DOHH2 (cell line): ENCODE measurements around the gene CCDC39.

Experiments used
- H3F3A ChIP-seq: fragments of 200-600 bp; sonication (generic), shearing (Covaris generic); 2 replicates; pipeline ENCODE4 v1.6.0; 2016; ENCODE audit warnings: antibody characterized with exemption, mild to moderate bottlenecking; ENCODE audit not compliant: control insufficient read depth, insufficient read depth
- H3K27ac ChIP-seq: fragments of 200-600 bp; sonication (generic); 2 replicates; pipeline ENCODE4 v1.5.1; 2014; ENCODE audit warnings: low read depth, mild to moderate bottlenecking, low read length, moderate library complexity
- H3K27me3 ChIP-seq: fragments of 200-600 bp; sonication (generic); 2 replicates; pipeline ENCODE4 v1.6.1; 2014; ENCODE audit warnings: mild to moderate bottlenecking, low read length, mixed read lengths; ENCODE audit not compliant: control insufficient read depth
- H3K36me3 ChIP-seq: fragments of 200-600 bp; sonication (generic); 2 replicates; pipeline ENCODE4 v1.6.1; 2014; ENCODE audit warnings: mild to moderate bottlenecking, low read length, moderate library complexity, mixed read lengths; ENCODE audit not compliant: control insufficient read depth
- H3K4me1 ChIP-seq: fragments of 200-600 bp; sonication (generic); 2 replicates; pipeline ENCODE4 v1.6.1; 2014; ENCODE audit warnings: mild to moderate bottlenecking, low read length, mixed read lengths; ENCODE audit not compliant: control insufficient read depth
- H3K4me2 ChIP-seq: fragments of 200-600 bp; sonication (generic); 2 replicates; pipeline ENCODE4 v1.6.0; 2014; ENCODE audit warnings: mild to moderate bottlenecking, low read length, moderate library complexity
- H3K4me3 ChIP-seq: fragments of 200-600 bp; sonication (generic); 2 replicates; pipeline ENCODE4 v1.5.1; 2014; ENCODE audit warnings: mild to moderate bottlenecking, low read length, mixed read lengths
- H3K79me2 ChIP-seq: fragments of 200-600 bp; sonication (generic); 2 replicates; pipeline ENCODE4 v1.6.1; 2014; ENCODE audit warnings: mild to moderate bottlenecking, low read length, mixed read lengths; ENCODE audit not compliant: control insufficient read depth
- H3K9me2 ChIP-seq: fragments of 200-600 bp; sonication (generic); replicated peaks from 2 replicates; pipeline ENCODE4 v1.6.1; 2014; ENCODE audit warnings: mild to moderate bottlenecking, low read length, mixed read lengths; ENCODE audit not compliant: control insufficient read depth
- H3K9me3 ChIP-seq: fragments of 200-600 bp; sonication (generic); 2 replicates; pipeline ENCODE4 v1.6.1; 2014; ENCODE audit warnings: antibody characterized with exemption, low read length, mixed read lengths; ENCODE audit not compliant: control insufficient read depth, insufficient read depth
- H4K20me1 ChIP-seq: fragments of 200-600 bp; sonication (generic); 2 replicates; pipeline ENCODE4 v1.6.0; 2014; ENCODE audit warnings: low read depth, mild to moderate bottlenecking, antibody characterized with exemption, low read length, moderate library complexity; ENCODE audit not compliant: control insufficient read depth, insufficient read depth
- EZH2phosphoT487 ChIP-seq: fragments of 200-600 bp; sonication (generic); IDR thresholded peaks from 2 replicates; pipeline ENCODE4 v1.6.1; 2017; ENCODE audit warnings: borderline replicate concordance, mild to moderate bottlenecking, antibody characterized with exemption, low read length, moderate library complexity, mixed read lengths
- TF ChIP-seq, protein P1 (sequence below): fragments of 200-600 bp; sonication (generic); IDR thresholded peaks from one replicate; pipeline ENCODE4 v1.5.1; 2014; ENCODE audit warnings: antibody characterized with exemption, mild to moderate bottlenecking, low read depth, low read length; ENCODE audit not compliant: poor library complexity, severe bottlenecking

Gene CCDC39

DNA sequence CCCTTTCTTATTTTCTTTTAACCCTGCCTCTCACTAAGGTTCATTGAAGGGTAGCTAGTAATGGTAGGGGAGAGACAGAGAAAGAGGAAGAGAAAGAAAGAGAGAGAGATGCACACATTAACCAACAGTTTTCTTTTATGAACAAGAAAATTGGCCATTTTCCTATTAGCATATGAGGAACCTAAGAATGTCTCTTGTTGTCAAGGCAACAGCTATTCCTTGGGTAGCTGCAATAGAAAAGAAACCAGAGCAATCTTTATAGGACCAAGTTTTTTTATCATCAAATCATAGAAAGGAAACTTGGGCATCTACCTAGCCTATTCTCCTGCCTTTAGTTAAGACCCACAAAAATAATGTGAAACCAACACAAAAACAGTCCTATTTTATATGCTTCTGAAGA, 15.0 kb upstream of the CCDC39 start:
- H3K4me1 ChIP-seq = no peaks in the 10 kb centered on the region
- H3K4me2 ChIP-seq = no peak overlapping the region
- no peaks in the 10 kb centered on the region for H3K36me3 ChIP-seq
- no peaks in the 10 kb centered on the region for H4K20me1 ChIP-seq
- H3K79me2 ChIP-seq = no peaks in the 10 kb centered on the region
- H3F3A ChIP-seq = no peaks in the 10 kb centered on the region
- H3K4me3 ChIP-seq = no peak overlapping the region
- no peaks in the 10 kb centered on the region for H3K9me3 ChIP-seq
- no peaks in the 10 kb centered on the region for H3K9me2 ChIP-seq
- TF ChIP-seq EZH2phosphoT487 = no peak
- TF ChIP-seq, protein P1, sequence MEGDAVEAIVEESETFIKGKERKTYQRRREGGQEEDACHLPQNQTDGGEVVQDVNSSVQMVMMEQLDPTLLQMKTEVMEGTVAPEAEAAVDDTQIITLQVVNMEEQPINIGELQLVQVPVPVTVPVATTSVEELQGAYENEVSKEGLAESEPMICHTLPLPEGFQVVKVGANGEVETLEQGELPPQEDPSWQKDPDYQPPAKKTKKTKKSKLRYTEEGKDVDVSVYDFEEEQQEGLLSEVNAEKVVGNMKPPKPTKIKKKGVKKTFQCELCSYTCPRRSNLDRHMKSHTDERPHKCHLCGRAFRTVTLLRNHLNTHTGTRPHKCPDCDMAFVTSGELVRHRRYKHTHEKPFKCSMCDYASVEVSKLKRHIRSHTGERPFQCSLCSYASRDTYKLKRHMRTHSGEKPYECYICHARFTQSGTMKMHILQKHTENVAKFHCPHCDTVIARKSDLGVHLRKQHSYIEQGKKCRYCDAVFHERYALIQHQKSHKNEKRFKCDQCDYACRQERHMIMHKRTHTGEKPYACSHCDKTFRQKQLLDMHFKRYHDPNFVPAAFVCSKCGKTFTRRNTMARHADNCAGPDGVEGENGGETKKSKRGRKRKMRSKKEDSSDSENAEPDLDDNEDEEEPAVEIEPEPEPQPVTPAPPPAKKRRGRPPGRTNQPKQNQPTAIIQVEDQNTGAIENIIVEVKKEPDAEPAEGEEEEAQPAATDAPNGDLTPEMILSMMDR = no peak
- no peak overlapping the region for H3K27ac ChIP-seq
- 0 out of 2 replicates have a peak, but pooled peaks cover 14% of the 10 kb centered on the region for H3K27me3 ChIP-seq

DNA sequence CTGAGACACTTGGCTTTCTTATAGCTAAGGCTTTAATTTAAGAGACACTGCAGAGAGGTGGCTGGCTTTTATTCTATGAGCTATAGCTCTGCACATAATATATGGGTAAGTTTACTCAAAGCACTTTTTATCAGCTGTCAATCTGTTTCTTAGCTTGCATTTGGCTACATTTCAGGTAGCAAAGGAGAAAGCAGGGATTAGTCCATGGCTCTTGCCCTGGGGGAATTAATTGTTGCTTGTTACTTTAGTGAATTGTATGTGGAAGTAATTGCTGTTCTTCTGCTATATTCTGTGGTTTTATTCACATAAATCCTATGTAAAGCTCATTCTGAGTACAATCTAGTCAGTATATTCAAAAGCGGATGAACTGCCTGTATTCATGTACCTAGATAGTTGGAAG, 14.4 kb upstream of the CCDC39 start:
- H3K4me1 ChIP-seq = no peaks in the 10 kb centered on the region

GRCh38 chr3:180690061-180690460, 10.8 kb upstream of the CCDC39 start:
- H4K20me1 ChIP-seq = no peaks in the 10 kb centered on the region
- H3K9me3 ChIP-seq = no peaks in the 10 kb centered on the region
- no peak for TF ChIP-seq EZH2phosphoT487
- TF ChIP-seq, protein P1 = no peak
- no peaks in the 10 kb centered on the region for H3K36me3 ChIP-seq
- no peak overlapping the region for H3K4me2 ChIP-seq
- H3K9me2 ChIP-seq = no peaks in the 10 kb centered on the region
- no peaks in the 10 kb centered on the region for H3F3A ChIP-seq
- H3K4me1 ChIP-seq = no peaks in the 10 kb centered on the region
- no peak overlapping the region for H3K27ac ChIP-seq
- H3K79me2 ChIP-seq = no peaks in the 10 kb centered on the region
- no peak overlapping the region for H3K4me3 ChIP-seq
- H3K27me3 ChIP-seq = 0 out of 2 replicates have a peak, but pooled peaks cover 8% of the 10 kb centered on the region

More for the DNA sequence above, 14.4 kb upstream of the CCDC39 start:
- no peaks in the 10 kb centered on the region for H4K20me1 ChIP-seq
- no peaks in the 10 kb centered on the region for H3F3A ChIP-seq
- H3K79me2 ChIP-seq = no peaks in the 10 kb centered on the region
- no peaks in the 10 kb centered on the region for H3K9me2 ChIP-seq
- H3K4me3 ChIP-seq = no peak overlapping the region
- TF ChIP-seq, protein P1 = no peak
- TF ChIP-seq EZH2phosphoT487 = no peak
- H3K27me3 ChIP-seq = 0 out of 2 replicates have a peak, but pooled peaks cover 8% of the 10 kb centered on the region
- no peaks in the 10 kb centered on the region for H3K36me3 ChIP-seq
- no peak overlapping the region for H3K27ac ChIP-seq
- H3K9me3 ChIP-seq = no peaks in the 10 kb centered on the region
- H3K4me2 ChIP-seq = no peak overlapping the region
